Fibroblast of skin of right biceps (primary cell): ENCODE results near the gene IFT122.
"Not testable (repeated sequence)": the region's sequence is repeated elsewhere in the genome, so short reads cannot be mapped to it uniquely, and the experiment has no call there.

ENCODE experiments used
- DNase-seq: peaks from one replicate; pipeline ENCODE4 v3.0.0-alpha.2; 2013

Gene IFT122

GRCh38 chr3:129474984-129475804 lies 35.2 kb downstream of the IFT122 start:
- DNase-seq: peak; percentile 19

GRCh38 chr3:129475863-129476262 lies 35.8 kb downstream of the IFT122 start:
- DNase-seq: no peak

GRCh38 chr3:129476586-129476985 lies 36.6 kb downstream of the IFT122 start:
- DNase-seq: no peak

- peak; percentile 27 for DNase-seq
Observed at GRCh38 chr3:129481225-129481765, 41.3 kb downstream of the IFT122 start.

- no peak for DNase-seq
Observed at GRCh38 chr3:129481766-129482332, 41.8 kb downstream of the IFT122 start.

- DNase-seq: no peak
Observed at GRCh38 chr3:129482721-129483120, 42.7 kb downstream of the IFT122 start.

- DNase-seq: no peak
Observed at GRCh38 chr3:129483870-129484269, 43.8 kb downstream of the IFT122 start.

GRCh38 chr3:129485146-129485545 lies 45.1 kb downstream of the IFT122 start:
- DNase-seq: not testable (repeated sequence)

GRCh38 chr3:129485721-129486663 lies 46.0 kb downstream of the IFT122 start:
- peak; percentile 84 for DNase-seq

- DNase-seq: no peak
Observed at GRCh38 chr3:129486664-129487035, 46.6 kb downstream of the IFT122 start.

GRCh38 chr3:129487183-129487867 lies 47.3 kb downstream of the IFT122 start:
- DNase-seq: no peak

GRCh38 chr3:129487868-129488335 lies 47.9 kb downstream of the IFT122 start:
- DNase-seq: not testable (repeated sequence)

GRCh38 chr3:129489258-129489657 lies 49.2 kb downstream of the IFT122 start:
- not testable (repeated sequence) for DNase-seq

GRCh38 chr3:129490273-129490675 lies 50.2 kb downstream of the IFT122 start:
- DNase-seq: peak; percentile 84

- DNase-seq: not testable (repeated sequence)
Observed at GRCh38 chr3:129491077-129491476, 51.1 kb downstream of the IFT122 start.

- DNase-seq: no peak
Observed at GRCh38 chr3:129491794-129492193, 51.8 kb downstream of the IFT122 start.

- no peak for DNase-seq
Observed at GRCh38 chr3:129492691-129493090, 52.7 kb downstream of the IFT122 start.

- DNase-seq: no peak
Observed at GRCh38 chr3:129493206-129493605, 53.2 kb downstream of the IFT122 start.

GRCh38 chr3:129494499-129494898 lies 54.5 kb downstream of the IFT122 start:
- DNase-seq: not testable (repeated sequence)

GRCh38 chr3:129495006-129495639 lies 55.1 kb downstream of the IFT122 start:
- peak; percentile 76 for DNase-seq

GRCh38 chr3:129497876-129498275 lies 57.9 kb downstream of the IFT122 start:
- not testable (repeated sequence) for DNase-seq
